ENCODE data around the gene RASL11B.

The RASL11B gene

DNA sequence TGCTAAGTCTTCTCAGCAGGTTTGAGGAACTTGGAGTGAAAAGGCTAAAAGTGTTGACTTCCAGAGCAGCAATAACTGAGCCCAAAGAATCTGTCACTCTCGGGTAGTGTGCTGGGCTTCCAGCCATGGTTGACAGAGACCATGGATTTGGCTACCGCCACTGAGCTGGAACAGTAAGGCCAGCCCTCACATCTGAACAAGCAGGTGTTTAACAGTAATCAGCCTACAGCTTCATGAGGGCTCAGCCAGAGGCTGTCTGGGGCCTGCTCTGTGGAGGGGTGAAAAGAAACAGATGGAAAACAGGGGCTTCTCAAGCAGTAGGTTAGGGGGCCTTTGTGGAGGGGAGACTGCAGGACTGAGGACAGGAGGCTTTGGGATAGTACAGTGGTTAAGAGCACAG is 14.9 kb downstream of the RASL11B start:
- no peak for DNase-seq

DNA sequence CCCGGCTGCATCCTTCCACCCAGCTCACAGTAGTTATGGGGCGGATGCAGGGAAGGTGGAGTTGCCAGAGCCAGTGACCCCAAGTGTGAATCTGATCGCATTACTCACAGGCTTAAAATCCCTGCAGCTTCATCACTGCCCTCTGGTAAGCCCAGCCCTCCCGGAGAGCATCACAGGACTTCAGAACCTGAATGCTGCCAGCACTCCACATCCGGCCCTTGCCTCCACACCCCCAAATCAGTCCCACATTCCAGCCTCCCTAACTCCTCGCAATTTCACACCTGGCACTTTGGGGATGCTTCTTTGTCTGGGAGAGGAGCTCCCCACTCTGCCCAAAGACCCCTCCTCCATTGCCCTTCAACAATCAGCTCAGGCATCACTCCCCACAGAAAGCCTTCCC is 15.6 kb downstream of the RASL11B start:
- DNase-seq, result no peak

DNA sequence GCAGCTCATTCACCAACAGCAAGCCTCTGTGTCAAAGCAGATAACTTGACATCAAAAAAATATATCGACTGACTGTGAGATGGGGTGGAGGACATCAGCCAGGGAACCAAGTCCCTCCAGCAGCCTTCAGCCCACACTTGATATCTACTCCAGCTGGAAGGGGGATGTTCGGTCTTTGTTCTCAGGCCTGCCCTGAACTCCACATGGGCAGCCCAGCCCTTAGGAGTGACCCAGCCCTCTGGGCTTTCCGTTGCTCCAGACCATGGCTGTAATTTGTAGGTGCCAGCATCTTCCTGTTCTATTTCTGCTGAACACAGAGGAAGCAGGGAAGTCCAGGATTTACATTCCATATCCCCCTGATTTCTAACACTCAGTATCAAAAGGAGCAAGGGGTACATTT is 17.4 kb downstream of the RASL11B start:
- no peak for DNase-seq

DNA sequence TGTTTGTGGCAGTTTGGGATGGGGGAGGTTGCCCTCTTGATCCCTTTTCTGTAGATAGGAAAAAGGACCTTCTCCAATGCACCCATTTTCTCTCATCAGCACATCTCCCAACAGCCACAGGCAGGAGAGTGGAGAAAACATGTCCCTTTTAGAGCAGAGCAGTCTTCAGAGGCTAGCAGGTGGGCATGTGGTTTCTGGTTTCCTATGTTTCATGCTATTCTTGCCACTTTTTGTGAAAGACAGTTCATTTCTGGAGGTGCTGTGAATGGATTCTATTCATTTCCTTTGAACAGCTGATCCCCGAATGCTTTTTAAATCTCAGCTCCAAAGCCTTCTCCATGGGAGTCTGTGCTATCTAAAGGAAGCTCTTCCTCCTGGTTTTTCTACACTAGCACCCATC is 18.9 kb downstream of the RASL11B start:
- DNase-seq, result no peak

DNA sequence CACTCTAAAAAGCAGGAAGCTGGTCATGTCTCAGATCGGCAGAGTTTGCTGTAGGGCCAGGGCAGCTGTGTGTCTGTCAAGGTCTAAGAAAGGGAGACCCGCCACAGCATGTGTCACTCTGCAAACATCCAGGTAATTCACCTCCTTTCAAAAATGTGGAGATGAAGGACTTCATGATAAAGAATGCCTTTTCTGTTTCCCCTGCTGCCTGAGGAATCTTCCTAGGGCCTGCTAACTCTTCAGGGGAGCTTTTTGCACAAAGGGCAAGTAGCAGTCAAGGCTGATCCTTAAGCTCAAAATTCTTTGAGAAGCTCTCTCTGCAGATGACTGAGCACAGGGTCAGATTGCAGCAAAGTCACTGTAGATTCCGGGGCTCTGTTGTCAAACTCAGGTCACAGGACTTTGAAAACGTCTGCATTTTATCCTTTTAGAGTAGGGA is 21.1 kb downstream of the RASL11B start:
- DNase-seq, result no peak

DNA sequence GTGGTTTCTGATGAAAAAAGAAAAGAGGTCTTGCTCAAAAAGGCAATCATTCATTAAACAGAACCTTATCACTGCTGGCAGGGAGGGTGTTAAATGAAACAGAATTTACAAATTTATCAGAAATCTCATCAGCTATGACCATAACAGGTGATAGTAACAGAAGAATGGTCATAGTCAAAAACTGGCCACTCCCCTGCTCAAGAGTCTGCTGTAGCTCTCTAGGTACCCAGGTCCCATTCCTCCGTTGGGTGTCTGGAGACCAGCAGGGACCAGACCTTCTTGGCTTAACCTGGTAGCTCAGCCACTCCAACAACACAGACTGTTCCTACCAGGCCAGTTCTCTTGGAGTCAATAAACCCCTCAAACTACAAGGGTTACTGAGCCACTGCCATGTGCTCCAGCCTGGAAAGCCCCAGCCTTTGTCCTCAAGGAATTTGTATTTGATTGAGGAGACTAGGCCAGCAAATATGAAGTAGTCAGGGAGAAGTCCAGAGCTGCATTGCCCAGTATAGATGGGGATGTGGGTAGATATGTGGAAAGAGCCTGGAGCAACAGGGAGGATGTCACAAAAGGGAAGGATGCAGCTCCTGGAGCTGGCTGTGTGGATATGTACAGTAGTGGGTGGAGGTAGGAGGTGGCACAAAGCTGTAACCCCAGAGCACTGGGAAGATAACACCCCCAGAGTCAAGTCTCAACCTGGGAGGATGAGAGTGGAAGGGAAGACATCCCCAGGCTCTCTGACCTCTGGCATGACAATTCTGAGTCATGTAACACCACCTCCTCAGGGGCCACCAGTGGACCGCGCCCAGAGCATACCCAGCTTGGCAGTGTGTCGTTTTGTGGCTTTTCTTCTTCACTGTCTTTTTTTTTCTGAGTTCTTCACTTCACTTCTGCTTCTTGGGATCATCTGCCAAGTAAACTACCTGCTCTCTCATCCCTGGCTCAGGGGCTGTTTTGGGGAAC is 21.9 kb downstream of the RASL11B start:
- no peak for DNase-seq

DNA sequence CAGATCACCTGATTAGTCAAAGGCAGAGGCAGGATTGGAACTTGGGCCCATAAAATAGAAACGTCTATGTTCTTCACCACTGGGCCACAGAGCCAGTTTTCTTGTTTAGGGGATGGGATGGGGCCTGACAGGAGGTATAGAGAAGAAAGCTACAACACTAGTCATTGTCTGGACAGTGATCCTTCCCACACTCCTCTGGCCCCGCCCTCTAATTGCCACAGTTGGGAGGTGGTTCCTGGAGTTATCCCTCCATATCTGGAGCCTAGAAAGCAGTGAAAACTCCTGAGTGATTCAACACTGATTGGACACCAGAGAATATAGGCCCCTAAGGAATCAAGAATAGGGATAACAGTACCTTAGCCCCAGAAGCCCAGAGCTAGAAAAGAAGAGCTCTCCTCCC is 22.9 kb downstream of the RASL11B start:
- DNase-seq, result no peak

DNA sequence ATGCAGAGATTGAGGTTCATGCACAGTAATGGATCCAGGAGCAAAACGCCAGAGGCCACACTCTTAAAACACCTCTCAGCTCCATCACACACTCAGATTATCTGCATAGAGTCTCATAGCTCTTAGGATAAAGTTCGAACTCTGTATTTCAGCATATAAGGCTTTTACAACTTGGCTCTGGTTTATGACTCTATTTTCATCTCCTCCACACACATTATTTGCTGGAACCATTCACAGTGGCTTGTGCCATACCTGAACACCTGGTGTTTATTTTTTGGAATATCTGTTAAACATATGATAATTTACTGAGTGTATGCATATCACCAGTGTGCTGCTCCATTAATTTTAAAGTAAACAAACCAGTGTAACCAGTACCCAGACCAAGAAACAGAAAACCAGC is 27.2 kb downstream of the RASL11B start:
- DNase-seq, result no peak

DNA sequence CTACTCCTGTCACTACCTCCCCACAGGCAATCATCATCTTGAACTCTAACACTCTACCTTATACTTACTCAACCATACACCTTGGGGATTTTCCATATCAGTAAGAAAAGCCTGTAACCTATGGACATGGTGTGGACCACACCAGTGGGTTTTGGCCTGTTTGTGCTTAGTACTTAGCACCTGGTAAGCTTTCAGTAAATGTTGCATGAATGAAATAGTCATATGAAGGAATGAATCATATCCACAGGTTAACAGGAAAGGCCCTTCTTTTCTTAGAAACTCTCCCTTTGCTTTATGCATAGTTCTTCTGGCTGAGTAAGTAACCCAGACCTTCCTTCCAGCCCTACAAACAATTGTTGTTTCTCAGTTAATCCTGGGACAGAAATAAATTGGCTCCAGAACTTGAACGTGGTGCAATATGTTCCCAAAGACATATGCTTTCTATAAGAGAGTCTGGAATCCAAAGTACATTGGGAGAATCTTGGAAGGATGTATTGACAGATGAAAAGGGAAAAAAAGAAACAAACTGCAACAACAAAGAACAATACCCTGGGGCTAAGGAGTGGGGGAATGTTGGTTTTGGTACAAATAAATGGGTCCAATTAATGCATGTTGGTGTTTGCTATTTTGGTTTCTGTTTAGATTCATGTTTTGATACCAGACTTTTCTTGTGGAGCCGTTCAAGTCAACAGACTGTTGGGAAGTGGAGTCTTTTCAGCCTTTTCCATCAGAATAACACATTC is 27.8 kb downstream of the RASL11B start:
- DNase-seq, result no peak

DNA sequence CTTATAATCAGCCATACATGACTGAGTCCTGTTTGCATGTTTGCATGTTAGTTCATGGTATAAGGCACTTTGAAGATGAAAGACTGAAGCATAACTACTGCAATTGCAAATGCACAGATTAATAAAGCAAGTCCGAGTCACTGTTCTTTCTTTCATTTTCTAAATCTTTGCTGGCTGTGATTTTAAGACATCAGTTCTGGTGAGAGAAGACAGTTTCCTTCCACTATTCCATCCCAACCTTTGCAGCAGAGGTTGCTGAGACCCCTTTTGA is 28.3 kb downstream of the RASL11B start:
- no peak for DNase-seq

DNA sequence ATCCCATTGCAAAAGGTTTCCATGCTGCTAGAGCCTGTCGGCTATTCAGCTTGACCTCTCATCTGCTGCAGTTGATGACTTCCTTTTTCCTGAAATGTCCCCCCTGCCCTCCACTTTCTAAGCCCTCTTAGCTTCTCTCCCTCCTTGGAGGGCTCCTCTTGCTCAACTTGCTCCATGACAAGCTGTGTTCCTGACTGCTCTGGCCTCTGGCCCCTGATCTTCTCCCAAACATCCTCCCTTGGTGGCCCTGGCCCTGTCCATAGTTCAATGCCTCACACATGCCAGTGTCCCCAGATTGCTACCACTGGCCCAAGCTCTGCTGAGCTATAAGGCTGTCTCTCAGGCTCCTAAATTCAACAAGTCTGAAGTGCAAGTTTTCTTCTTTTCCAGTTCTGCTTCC is 29.6 kb downstream of the RASL11B start:
- DNase-seq, result no peak

DNA sequence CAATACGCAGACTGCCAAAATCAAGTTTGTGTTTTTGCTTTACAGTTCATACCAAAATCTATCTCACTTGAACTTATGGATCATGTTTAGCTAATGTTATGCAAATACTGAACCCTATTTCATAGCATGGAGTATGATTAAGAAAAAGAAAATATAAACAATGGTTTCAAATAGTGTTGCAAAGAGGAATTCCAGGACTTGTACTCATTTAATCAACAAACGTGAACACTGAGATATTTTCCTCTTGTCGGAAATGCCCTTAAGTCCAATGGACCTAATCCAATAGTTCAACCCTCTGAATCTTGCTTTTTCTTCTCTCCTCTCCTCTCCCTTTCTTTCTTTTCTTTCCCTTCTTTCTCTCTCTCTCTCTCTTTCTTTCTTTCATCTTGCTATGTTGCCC is 30.8 kb downstream of the RASL11B start:
- no peak for DNase-seq

DNA sequence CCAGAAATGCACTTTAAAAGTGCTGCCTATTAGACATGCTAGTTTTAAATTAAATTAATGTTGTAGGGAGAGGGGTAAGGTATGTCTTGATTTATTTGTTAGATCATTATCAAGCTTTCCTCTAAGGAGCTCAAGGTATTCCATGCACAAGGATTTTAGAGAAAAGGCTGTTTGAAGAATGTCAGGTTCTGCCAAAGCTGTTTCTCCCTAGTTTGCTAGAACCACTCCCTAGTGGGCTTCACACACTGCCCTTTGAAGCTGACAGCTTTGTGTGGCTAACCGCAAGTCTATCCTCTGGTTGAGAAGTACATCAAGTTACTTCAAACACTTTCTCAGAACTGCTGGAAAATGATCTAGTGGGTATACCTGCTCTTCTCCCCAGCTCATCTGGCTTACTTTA is 32.3 kb downstream of the RASL11B start:
- no peak for DNase-seq

DNA sequence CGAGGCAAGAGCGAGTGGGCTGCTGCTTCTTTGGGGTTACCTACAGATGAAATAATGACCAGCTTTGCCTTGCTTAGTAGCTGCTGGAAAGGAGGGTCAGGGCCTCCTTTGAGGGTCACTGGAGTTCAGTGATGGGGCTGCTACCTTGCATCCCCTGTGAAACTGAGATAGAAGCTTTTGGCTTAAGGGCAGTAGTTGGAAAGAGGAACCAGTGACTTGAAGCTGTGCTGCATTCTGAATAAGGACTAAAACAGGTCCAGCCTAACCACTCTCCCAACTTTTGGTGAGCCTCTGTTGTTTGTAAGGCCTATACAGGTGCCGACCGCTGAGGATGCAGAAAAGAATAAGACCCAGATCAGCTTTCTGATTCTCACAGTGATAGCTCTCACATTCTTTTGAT is 41.2 kb downstream of the RASL11B start:
- DNase-seq, result no peak

DNA sequence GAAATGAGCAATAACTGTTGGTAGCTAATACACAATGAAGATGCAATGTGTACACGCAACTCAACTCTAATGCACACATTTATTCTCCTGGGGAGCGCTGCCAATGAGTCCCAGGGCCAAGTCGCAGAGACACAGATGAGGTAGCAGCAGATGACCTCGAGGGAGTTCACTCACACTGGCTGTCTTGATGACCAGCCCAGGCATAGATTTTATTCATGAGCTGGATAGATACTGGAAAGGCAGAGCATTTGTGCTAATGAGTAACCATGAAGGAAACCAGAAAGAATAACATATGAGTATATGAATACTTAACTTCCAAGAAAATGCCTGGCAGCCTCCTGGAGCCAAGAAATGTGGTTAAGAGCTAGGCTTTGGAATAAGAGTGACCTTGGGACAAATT is 42.3 kb downstream of the RASL11B start:
- DNase-seq, result no peak

DNA sequence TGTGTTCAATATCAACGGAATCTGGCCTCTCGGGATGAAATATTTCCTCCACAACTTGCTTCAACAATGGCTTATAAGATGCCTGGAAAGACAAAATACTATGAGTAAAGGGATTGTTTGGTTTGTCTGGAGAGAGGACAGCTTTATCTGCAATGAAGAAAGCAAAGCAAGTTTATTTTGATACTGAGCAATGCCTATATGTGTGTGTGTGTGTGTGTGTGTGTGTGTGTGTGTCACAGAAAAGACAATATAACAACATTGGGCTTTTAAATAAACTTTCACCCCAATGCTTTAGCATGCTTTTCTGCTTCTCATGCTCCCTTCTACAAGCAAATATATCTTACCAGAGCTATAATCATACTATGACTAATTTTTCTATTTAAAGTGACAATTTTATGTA is 45.4 kb downstream of the RASL11B start:
- DNase-seq, result no peak

DNA sequence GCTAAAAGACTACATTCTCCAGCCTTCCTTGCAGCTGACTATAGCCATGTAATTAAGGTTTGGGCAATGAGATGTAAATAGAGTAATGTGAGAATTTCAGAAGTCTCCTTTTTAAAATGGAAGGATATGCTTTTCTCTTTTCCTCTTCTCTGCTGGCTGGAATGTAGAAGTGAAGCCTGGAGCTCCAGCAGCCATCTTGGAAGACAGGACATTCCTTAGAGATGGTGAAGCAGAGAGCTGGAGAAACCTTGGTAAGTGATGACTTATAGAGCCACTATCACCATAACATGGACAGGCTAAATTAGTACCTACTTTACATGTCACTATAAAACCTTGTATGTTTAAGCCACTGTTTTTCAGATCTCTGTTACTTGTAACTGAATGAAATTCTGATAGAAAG is 48.0 kb downstream of the RASL11B start:
- DNase-seq, result no peak

DNA sequence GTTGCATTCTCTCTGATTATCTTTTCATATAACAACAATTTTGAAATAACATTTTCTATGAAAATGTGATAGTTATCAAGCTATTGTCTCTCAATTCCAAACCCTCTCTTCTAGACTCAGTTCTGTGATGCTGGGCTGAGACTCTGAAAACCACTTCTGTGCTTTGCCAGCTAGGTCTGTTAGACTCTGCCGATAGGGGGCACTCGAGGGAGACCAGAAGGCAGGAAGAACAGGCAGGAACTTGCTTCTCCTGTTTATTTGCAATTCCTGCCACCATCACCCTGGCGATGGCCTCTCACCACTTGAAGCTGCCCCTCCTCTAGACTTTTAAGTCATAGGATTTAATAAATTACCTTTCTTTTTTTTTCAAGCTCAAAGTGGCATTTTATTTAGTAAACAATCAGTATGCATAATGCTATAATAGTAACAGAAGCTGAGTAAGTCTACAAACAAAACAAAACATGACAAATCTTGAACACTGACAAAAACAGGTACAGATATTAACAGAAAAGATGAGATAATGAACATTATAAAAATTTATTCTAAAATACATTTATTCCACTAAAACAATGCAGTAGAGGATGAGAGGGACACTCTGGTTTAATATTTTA is 49.7 kb downstream of the RASL11B start:
- peak; percentile 50 for DNase-seq

DNA sequence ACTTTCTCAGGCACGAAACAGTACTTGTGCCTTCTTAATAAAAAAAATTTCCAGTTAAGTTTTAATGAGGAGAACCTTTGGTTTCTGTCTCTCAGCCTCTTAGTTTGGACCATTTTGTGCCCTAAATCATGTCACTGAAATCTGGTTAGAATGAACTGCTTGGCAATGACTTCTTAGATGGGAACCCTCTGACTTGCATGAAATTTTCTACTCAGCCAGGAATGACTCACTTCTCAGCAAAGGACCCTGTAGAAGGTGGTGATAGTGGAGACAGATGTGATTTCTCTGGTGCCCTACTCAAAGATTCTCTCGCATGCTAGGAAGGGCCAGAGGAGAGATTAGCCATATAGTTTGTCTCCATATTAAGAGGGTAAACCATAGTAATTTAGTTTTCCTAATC is 50.5 kb downstream of the RASL11B start:
- DNase-seq, result no peak

DNA sequence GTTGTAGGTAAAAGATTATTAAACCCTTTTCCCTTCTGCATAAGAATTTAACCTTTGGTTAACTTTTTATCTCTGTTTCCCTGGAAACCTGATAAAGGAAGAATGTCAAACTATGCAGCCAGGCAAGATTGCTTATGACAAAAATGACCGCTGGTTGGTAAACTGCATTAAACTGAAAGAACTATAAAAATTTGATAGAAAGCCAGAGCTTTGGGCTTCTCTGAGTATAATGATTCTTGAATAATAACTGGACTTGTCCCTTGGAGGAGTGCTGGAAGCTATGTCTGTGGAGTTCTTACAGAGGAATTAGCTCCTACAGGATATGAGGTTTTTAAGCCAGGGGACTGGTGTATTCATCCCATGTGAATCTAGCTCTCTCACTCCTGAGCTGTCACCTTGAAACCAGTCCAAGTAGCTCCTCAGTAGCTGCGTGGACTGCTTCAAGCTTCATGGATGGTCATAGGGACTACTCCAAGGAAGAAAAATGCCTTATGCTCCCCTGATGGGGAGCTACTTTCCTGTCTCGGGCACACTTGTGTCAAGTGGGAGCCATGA is 52.0 kb downstream of the RASL11B start:
- no peak for DNase-seq

DNA sequence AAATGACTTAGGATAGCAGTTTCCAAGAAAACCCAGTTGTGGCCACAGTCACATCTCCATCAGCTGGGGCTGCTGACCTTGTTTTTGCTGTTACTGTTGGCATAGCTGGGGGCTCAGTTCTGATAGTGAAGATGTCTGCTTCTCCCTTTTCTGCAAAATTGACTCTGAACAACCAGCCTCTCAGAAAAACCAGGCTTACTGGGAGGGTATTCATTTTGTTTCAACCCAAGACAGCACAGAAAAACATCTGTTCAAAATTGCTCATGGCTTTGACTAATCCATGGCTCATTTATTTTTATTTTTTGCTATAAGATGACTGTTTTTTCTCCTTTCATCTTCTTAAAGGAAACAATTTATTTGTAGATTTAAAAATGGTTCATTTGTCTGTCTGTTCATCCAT is 53.1 kb downstream of the RASL11B start:
- DNase-seq, result no peak

DNA sequence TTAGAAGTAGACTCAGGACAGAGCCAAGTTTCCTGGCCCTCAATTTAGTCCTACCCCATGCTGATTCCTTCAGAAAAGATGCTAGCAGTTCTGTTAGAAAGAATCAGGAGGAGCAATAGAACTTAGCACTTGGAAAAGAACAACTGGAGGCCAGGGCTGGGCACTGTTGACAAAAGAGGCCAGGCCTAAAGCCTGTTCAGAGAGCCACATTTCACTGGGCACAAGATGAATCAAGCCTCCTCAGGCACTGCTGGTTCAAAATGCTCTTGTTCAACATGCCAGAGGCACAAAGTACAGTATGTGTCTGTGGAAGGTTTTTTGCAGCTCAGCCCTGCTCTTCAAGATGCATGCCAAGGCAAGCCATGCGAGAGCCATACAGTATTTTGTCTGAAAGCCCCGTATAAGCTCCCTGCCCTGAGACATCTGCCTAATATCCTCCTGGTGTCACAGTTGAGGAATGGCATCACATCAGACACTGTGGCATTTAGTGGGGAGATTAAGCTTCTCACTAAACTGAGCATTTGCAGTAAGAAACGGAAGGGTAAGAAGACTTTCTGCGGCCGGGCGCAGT is 53.7 kb downstream of the RASL11B start:
- DNase-seq, result no peak
